B cell (primary cell): ENCODE results near the gene NCOA1. TPM values are rescaled to one million over a fixed set of nuclear protein-coding genes. Genes with fewer than 3 reads are reported as not detected.

Experiments used
- ATAC-seq: fragments of 200-7000 bp; cut with Tn5 transposase; one replicate; pipeline ENCODE4 v1.10.0; 2021; ENCODE audit warnings: low read depth, mild to moderate bottlenecking, moderate number of reproducible peaks, moderate library complexity
- CTCF ChIA-PET: fragments of 350-600 bp; sonication (Branson Sonifier 250); formaldehyde crosslinking; loops from one replicate; lab custom pipeline; 2021; ENCODE audit warnings: antibody characterized with exemption, inconsistent platforms; lab: Charles Lee
- POLR2A ChIA-PET: fragments of 350-600 bp; sonication (Branson Sonifier 250); formaldehyde crosslinking; loops from one replicate; lab custom pipeline; 2021; ENCODE audit warnings: antibody characterized with exemption; lab: Charles Lee
- DNase-seq: peaks from one replicate; pipeline ENCODE4 v3.0.0; 2013
- H2AFZ ChIP-seq: 2 replicates; pipeline ENCODE4 v1.6.1; 2012; ENCODE audit warnings: mild to moderate bottlenecking, low read depth, low read length; ENCODE audit not compliant: insufficient read depth, poor library complexity, severe bottlenecking
- H3K27ac ChIP-seq, 2 donors: 1 replicate in 1 of 2; 2 replicates in 1 of 2; pipeline ENCODE4 v1.5.1; 2012 to 2013; ENCODE audit warnings: low read length in 2 of 2, mild to moderate bottlenecking in 2 of 2, moderate library complexity in 1 of 2
- H3K27me3 ChIP-seq, 4 experiments: fragments of 200-600 bp in 1 of 4; sonication (generic) in 1 of 4; replicated peaks in 1 of 4; 1 replicate in 2 of 4; 2 replicates in 2 of 4; pipeline versions ENCODE4 v1.6.1 to v1.7.0; 2013 to 2016; ENCODE audit warnings: low read length in 3 of 4, mild to moderate bottlenecking in 2 of 4, mixed read lengths in 1 of 4, moderate library complexity in 1 of 4; ENCODE audit not compliant: insufficient read depth in 4 of 4, control insufficient read depth in 3 of 4; ENCODE audit errors: control extremely low read depth in 1 of 4
- H3K36me3 ChIP-seq, 2 experiments: replicated peaks in 1 of 2; 1 replicate in 1 of 2; 2 replicates in 1 of 2; pipeline versions ENCODE4 v1.6.1 to v1.7.1; 2013; ENCODE audit warnings: low read length in 1 of 2; ENCODE audit not compliant: insufficient read depth in 2 of 2, control insufficient read depth in 1 of 2; ENCODE audit errors: control extremely low read depth in 1 of 2, extremely low read depth in 1 of 2
- H3K4me1 ChIP-seq, 2 donors: fragments of 200-600 bp in 1 of 2; sonication (generic) in 1 of 2; 1 replicate in 1 of 2; 2 replicates in 1 of 2; pipeline versions ENCODE4 v1.5.1 to v1.6.1; 2013 to 2017; ENCODE audit warnings: low read length in 2 of 2; ENCODE audit not compliant: control insufficient read depth in 2 of 2, insufficient read depth in 2 of 2
- H3K4me2 ChIP-seq: replicated peaks from 2 replicates; pipeline ENCODE3; 2012; ENCODE audit warnings: mild to moderate bottlenecking, low read depth, low read length; ENCODE audit not compliant: poor library complexity, severe bottlenecking
- H3K4me3 ChIP-seq, 5 experiments: fragments of 200-600 bp in 1 of 5; sonication (generic) in 1 of 5; 1 replicate in 3 of 5; 2 replicates in 2 of 5; pipeline versions ENCODE4 v1.5.1 to v1.7.0; 2011 to 2016; ENCODE audit warnings: low read length in 4 of 5, mild to moderate bottlenecking in 4 of 5, low read depth in 2 of 5, control low read depth in 1 of 5, moderate library complexity in 1 of 5; ENCODE audit not compliant: insufficient read depth in 1 of 5; ENCODE audit errors: control extremely low read depth in 1 of 5, extremely low read depth in 1 of 5
- H3K79me2 ChIP-seq: fragments of 200-600 bp; sonication (generic); one replicate; pipeline ENCODE4 v1.6.0; 2016; ENCODE audit warnings: low read length; ENCODE audit not compliant: control insufficient read depth, insufficient read depth
- H3K9ac ChIP-seq: fragments of 200-600 bp; sonication (generic); 2 replicates; pipeline ENCODE4 v1.6.1; 2017; ENCODE audit warnings: mild to moderate bottlenecking, low read length, moderate library complexity
- H3K9me3 ChIP-seq, 3 donors: one replicate each; pipeline versions ENCODE4 v1.6.1 to v1.7.1; 2013; ENCODE audit warnings: low read length in 2 of 3; ENCODE audit not compliant: control insufficient read depth in 2 of 3, insufficient read depth in 1 of 3; ENCODE audit errors: control extremely low read depth in 1 of 3
- H4K20me1 ChIP-seq: 2 replicates; pipeline ENCODE4 v1.6.0; 2012; ENCODE audit warnings: mild to moderate bottlenecking, low read length; ENCODE audit not compliant: insufficient read depth, control insufficient read depth, poor library complexity, severe bottlenecking
- H3K27ac Mint-ChIP-seq: one replicate; pipeline ENCODE4 v1.8.0; 2021; ENCODE audit warnings: mixed read lengths
- H3K27me3 Mint-ChIP-seq: one replicate; pipeline ENCODE4 v1.8.0; 2021; ENCODE audit warnings: mixed read lengths
- H3K4me1 Mint-ChIP-seq: one replicate; pipeline ENCODE4 v1.8.0; 2021; ENCODE audit warnings: mixed read lengths
- H3K4me3 Mint-ChIP-seq: one replicate; pipeline ENCODE4 v1.8.0; 2021; ENCODE audit warnings: mixed read lengths
- H3K9me3 Mint-ChIP-seq: one replicate; pipeline ENCODE4 v1.8.0; 2022; ENCODE audit warnings: mixed read lengths; ENCODE audit not compliant: insufficient read depth
- EZH2 ChIP-seq: IDR thresholded peaks from 2 replicates; pipeline ENCODE4 v1.6.1; 2012; ENCODE audit warnings: borderline replicate concordance, low read depth, mild to moderate bottlenecking, moderate library complexity, low read length; ENCODE audit not compliant: insufficient read depth, poor library complexity, severe bottlenecking
- WGBS: methylation state at CpG from one replicate; pipeline ENCODE4 v1.1.5; 2013; ENCODE audit warnings: missing lambda C conversion rate; ENCODE audit not compliant: insufficient coverage; 5-methylcytosine and 5-hydroxymethylcytosine counted together
- intact Hi-C: fragments of 100-400 bp; cut with micrococcal nuclease; formaldehyde crosslinking; loops from one replicate; pipeline ENCODE4 v1.10.0; 2022
- polyA plus RNA-seq: library from polyadenylated mRNA; depleted of rRNA; stranded (reverse); fragments of >200 nt; gene quantifications from 2 replicates; pipeline ENCODE4 v1.2.3, GENCODE V29; 2012
- total RNA-seq, 2 donors: library from RNA; stranded (reverse); fragments of 120-200 nt in 1 of 2; gene quantifications; 1 replicate in 1 of 2; 2 replicates in 1 of 2; pipeline versions ENCODE4 v1.2.3 to v1.2.4, GENCODE V29; 2013 to 2022
- TF ChIP-seq, protein P1 (sequence below): fragments of 200-600 bp; IDR thresholded peaks from one replicate; pipeline ENCODE4 v1.8.0; 2022; ENCODE audit warnings: antibody characterized with exemption, mild to moderate bottlenecking

The NCOA1 gene
- total and polyA plus RNA-seq, 2 donors (not counting 1 experiment from before 2014, with no cell fraction given), result 11.6 to 49.1 TPM

- no CpG with 5 or more reads among the region's 1 CpG for WGBS
- Mint-ChIP-seq H3K4me1 (peaks cover 2% of the 10 kb centered on the region), H3K27ac (no peak overlapping the region), H3K4me3 (no peak overlapping the region), H3K9me3 (peaks cover 4% of the 10 kb centered on the region), H3K27me3 (peaks cover 4% of the 10 kb centered on the region)
- TF ChIP-seq, protein P1, sequence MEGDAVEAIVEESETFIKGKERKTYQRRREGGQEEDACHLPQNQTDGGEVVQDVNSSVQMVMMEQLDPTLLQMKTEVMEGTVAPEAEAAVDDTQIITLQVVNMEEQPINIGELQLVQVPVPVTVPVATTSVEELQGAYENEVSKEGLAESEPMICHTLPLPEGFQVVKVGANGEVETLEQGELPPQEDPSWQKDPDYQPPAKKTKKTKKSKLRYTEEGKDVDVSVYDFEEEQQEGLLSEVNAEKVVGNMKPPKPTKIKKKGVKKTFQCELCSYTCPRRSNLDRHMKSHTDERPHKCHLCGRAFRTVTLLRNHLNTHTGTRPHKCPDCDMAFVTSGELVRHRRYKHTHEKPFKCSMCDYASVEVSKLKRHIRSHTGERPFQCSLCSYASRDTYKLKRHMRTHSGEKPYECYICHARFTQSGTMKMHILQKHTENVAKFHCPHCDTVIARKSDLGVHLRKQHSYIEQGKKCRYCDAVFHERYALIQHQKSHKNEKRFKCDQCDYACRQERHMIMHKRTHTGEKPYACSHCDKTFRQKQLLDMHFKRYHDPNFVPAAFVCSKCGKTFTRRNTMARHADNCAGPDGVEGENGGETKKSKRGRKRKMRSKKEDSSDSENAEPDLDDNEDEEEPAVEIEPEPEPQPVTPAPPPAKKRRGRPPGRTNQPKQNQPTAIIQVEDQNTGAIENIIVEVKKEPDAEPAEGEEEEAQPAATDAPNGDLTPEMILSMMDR, result no peak
- no peak for TF ChIP-seq EZH2
- Histone ChIP-seq H4K20me1 (no peaks in the 10 kb centered on the region), H3K9ac (no peak overlapping the region), H3K27ac (no peak overlapping the region), H3K79me2 (no peaks in the 10 kb centered on the region), H3K36me3 (no peaks in the 10 kb centered on the region), H3K4me1 (no peaks in the 10 kb centered on the region), H3K4me2 (no peak overlapping the region), H3K9me3 (peaks cover 0 to 12% (median 3%) of the 10 kb centered on the region in 3 donors), H2AFZ (no peak overlapping the region), H3K27me3 (no peaks in the 10 kb centered on the region), H3K4me3 (no peak overlapping the region)
- DNase-seq (no peak), ATAC-seq (no peak)
- POLR2A ChIA-PET, result no interaction called here
- intact Hi-C loops, result no loop called here
- CTCF ChIA-PET, result no interaction called here
These were observed 42.3 kb upstream of the NCOA1 start for GRCh38 chr2:24448797-24449196.

- Histone ChIP-seq H3K9me3 (peaks cover 0 to 12% (median 3%) of the 10 kb centered on the region in 3 donors), H3K4me2 (no peak overlapping the region), H3K27ac (no peak overlapping the region), H2AFZ (no peak overlapping the region), H3K36me3 (no peaks in the 10 kb centered on the region), H3K27me3 (no peaks in the 10 kb centered on the region), H3K79me2 (no peaks in the 10 kb centered on the region), H3K4me3 (no peak overlapping the region), H3K4me1 (no peaks in the 10 kb centered on the region), H3K9ac (no peak overlapping the region), H4K20me1 (no peaks in the 10 kb centered on the region)
- TF ChIP-seq EZH2, result no peak
- TF ChIP-seq, protein P1, result no peak
- Mint-ChIP-seq H3K9me3 (peaks cover 4% of the 10 kb centered on the region), H3K4me1 (peaks cover 2% of the 10 kb centered on the region), H3K4me3 (no peak overlapping the region), H3K27me3 (peaks cover 4% of the 10 kb centered on the region), H3K27ac (no peak overlapping the region)
- CTCF ChIA-PET, result interaction anchor here (1.0 kb wide), 1 partner anchor 40 kb away, joined by 3 read pairs; no protein-coding TSS in a partner anchor
- DNase-seq (no peak), ATAC-seq (no peak)
- intact Hi-C loops, result no loop called here
- POLR2A ChIA-PET, result no interaction called here
- no CpG with 5 or more reads among the region's 1 CpG for WGBS
These were observed 41.7 kb upstream of the NCOA1 start for GRCh38 chr2:24449344-24449743.
